A673 (cell line): ENCODE measurements around the gene ECEL1. TPM values are rescaled to one million over a fixed set of nuclear protein-coding genes. Genes with fewer than 3 reads are reported as not detected.

Source experiments
- BruUV-seq: library from RNA; stranded (reverse); fragments of 400-500 nt; replicated peaks from 2 replicates; lab custom pipeline; 2021; lab: Mats Ljungman, UMichigan
- CTCF ChIA-PET: fragments of 300-600 bp; sonication (Branson Sonifier 250); formaldehyde crosslinking; loops from one replicate; lab custom pipeline; 2022; ENCODE audit warnings: antibody characterized with exemption; lab: Charles Lee
- POLR2A ChIA-PET: fragments of 300-600 bp; sonication (Branson Sonifier 250); formaldehyde crosslinking; loops from one replicate; lab custom pipeline; 2022; ENCODE audit warnings: antibody characterized with exemption; ENCODE audit not compliant: low non-redundant PET; lab: Charles Lee
- DNase-seq: peaks from one replicate; pipeline ENCODE4 v3.0.0-alpha.2; 2015; ENCODE audit warnings: low spot score
- H3K27ac ChIP-seq: fragments of 200-600 bp; sonication (generic); 2 replicates; pipeline ENCODE4 v1.5.1; 2016; ENCODE audit warnings: mixed run types, low read depth, mild to moderate bottlenecking, mixed read lengths, antibody characterized with exemption, low read length; ENCODE audit not compliant: poor library complexity, severe bottlenecking
- H3K27me3 ChIP-seq: fragments of 200-600 bp; sonication (generic); replicated peaks from 2 replicates; pipeline ENCODE4 v1.6.1; 2017; ENCODE audit warnings: mixed run types, low read depth, mild to moderate bottlenecking, mixed read lengths, antibody characterized with exemption, low read length; ENCODE audit not compliant: insufficient read depth, poor library complexity
- H3K36me3 ChIP-seq: fragments of 200-600 bp; sonication (generic); 2 replicates; pipeline ENCODE4 v1.6.1; 2016; ENCODE audit warnings: mixed run types, mild to moderate bottlenecking, mixed read lengths, antibody characterized with exemption, low read length; ENCODE audit not compliant: insufficient read depth, poor library complexity, severe bottlenecking
- H3K4me1 ChIP-seq: fragments of 200-600 bp; sonication (generic); 2 replicates; pipeline ENCODE4 v1.6.1; 2017; ENCODE audit warnings: mixed run types, mild to moderate bottlenecking, mixed read lengths, antibody characterized with exemption, low read length; ENCODE audit not compliant: insufficient read depth, poor library complexity, severe bottlenecking
- H3K4me3 ChIP-seq: fragments of 200-600 bp; sonication (generic); 2 replicates; pipeline ENCODE4 v1.5.1; 2016; ENCODE audit warnings: low read depth, mixed run types, mild to moderate bottlenecking, mixed read lengths, low read length; ENCODE audit not compliant: poor library complexity, severe bottlenecking
- H3K9me3 ChIP-seq: fragments of 200-600 bp; sonication (generic); 2 replicates; pipeline ENCODE4 v1.6.1; 2016; ENCODE audit warnings: mixed run types, low read depth, mild to moderate bottlenecking, mixed read lengths, antibody characterized with exemption, low read length; ENCODE audit not compliant: poor library complexity, severe bottlenecking
- EZH2 ChIP-seq: fragments of 200-600 bp; sonication (generic); IDR thresholded peaks from 2 replicates; pipeline ENCODE4 v1.6.1; 2017; ENCODE audit warnings: borderline replicate concordance, low read depth, mild to moderate bottlenecking, mixed read lengths, antibody characterized with exemption, low read length; ENCODE audit not compliant: poor library complexity, severe bottlenecking
- intact Hi-C: fragments of 100-400 bp; cut with micrococcal nuclease; formaldehyde crosslinking; loops from one replicate; pipeline ENCODE4 v1.10.0; 2022; ENCODE audit not compliant: unreplicated experiment
- total RNA-seq: library from RNA; stranded (reverse); gene quantifications from 2 replicates; pipeline ENCODE4 v1.2.3, GENCODE V29; 2021
- TF ChIP-seq, protein P1 (sequence below): fragments of 300-800, 200-600 bp; sonication (generic); conservative IDR thresholded peaks from 2 replicates; pipeline ENCODE4 v1.5.1; 2017; ENCODE audit warnings: low read depth, mild to moderate bottlenecking, antibody characterized with exemption, low read length, moderate library complexity, mixed read lengths

Gene ECEL1
- total RNA-seq, 1 experiment from 2014 or later, result 0.19 TPM

GRCh38 chr2:232519581-232520438 lies 32.2 kb upstream of the ECEL1 start, which contains the start of gene PRSS56:
Gene PRSS56, plus strand, starts transcription at chr2:232520388. Its CDS starts 211 bp downstream, at chr2:232520599.
- no TSS peak for BruUV-seq
- TF ChIP-seq, protein P1, sequence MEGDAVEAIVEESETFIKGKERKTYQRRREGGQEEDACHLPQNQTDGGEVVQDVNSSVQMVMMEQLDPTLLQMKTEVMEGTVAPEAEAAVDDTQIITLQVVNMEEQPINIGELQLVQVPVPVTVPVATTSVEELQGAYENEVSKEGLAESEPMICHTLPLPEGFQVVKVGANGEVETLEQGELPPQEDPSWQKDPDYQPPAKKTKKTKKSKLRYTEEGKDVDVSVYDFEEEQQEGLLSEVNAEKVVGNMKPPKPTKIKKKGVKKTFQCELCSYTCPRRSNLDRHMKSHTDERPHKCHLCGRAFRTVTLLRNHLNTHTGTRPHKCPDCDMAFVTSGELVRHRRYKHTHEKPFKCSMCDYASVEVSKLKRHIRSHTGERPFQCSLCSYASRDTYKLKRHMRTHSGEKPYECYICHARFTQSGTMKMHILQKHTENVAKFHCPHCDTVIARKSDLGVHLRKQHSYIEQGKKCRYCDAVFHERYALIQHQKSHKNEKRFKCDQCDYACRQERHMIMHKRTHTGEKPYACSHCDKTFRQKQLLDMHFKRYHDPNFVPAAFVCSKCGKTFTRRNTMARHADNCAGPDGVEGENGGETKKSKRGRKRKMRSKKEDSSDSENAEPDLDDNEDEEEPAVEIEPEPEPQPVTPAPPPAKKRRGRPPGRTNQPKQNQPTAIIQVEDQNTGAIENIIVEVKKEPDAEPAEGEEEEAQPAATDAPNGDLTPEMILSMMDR, result no peak
- no peak for TF ChIP-seq EZH2
- Histone ChIP-seq H3K36me3 (no peaks in the 10 kb centered on the region), H3K4me1 (peaks cover 7% of the 10 kb centered on the region), H3K27ac (no peak within 1 kb of the TSS), H3K9me3 (no peaks in the 10 kb centered on the region), H3K27me3 (peaks cover 26% of the 10 kb centered on the region), H3K4me3 (no peak within 1 kb of the TSS)
- intact Hi-C loops, result loop anchor here (5.0 kb wide), 1 partner anchor 613 kb away; no protein-coding TSS in a partner anchor
- POLR2A ChIA-PET, result no interaction called here
- CTCF ChIA-PET, result interaction anchor here (0.6 to 1.4 kb wide), 2 partner anchors 11 to 74 kb away, joined by 3 read pairs; no protein-coding TSS in a partner anchor
- DNase-seq, result no peak

GRCh38 chr2:232518844-232519243 lies 31.2 kb upstream of the ECEL1 start:
- H3K36me3 ChIP-seq, result no peaks in the 10 kb centered on the region
- CTCF ChIA-PET, result no interaction called here
- no peak overlapping the region for H3K27ac ChIP-seq
- TF ChIP-seq EZH2, result no peak
- TF ChIP-seq, protein P1, result no peak
- H3K4me1 ChIP-seq, result peaks cover 7% of the 10 kb centered on the region
- H3K4me3 ChIP-seq, result no peak overlapping the region
- no TSS peak for BruUV-seq
- DNase-seq, result no peak
- no peaks in the 10 kb centered on the region for H3K9me3 ChIP-seq
- intact Hi-C loops, result no loop called here
- H3K27me3 ChIP-seq, result peaks cover 17% of the 10 kb centered on the region
- POLR2A ChIA-PET, result no interaction called here

DNA sequence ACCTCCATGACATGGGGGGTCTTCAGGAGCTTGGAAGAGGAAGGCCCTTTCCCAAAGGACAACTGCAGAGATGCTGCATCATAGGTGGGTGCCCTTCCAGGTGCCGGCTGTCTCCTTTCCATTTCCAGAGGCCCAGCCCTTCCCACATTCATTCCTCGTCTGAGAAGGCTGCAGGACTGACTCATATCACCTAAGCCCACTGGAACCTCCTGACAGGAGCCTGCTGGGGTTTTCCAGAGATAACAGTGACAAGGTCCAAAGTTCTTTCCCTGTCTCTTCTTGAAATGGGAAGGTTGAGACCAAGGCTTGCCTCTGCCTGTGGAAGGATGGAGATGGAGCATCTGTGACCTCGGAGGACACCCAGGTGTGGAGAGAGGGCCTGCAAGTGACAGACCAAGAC lies 28.9 kb upstream of the ECEL1 start:
- ChIA-PET POLR2A (no interaction called here), CTCF (no interaction called here)
- intact Hi-C loops, result no loop called here
- no peaks in the 10 kb centered on the region for H3K27me3 ChIP-seq
- no peaks in the 10 kb centered on the region for H3K4me1 ChIP-seq
- no peaks in the 10 kb centered on the region for H3K36me3 ChIP-seq
- BruUV-seq, result no TSS peak
- no peak overlapping the region for H3K4me3 ChIP-seq
- H3K9me3 ChIP-seq, result no peaks in the 10 kb centered on the region
- no peak for DNase-seq
- TF ChIP-seq EZH2, result no peak
- TF ChIP-seq, protein P1, result no peak
- H3K27ac ChIP-seq, result no peak overlapping the region
